ENCODE measurements around the gene KCNJ4.
A peak's percentile ranks its signal among the peaks of the same experiment; 100 is the strongest.
"Not testable (repeated sequence)": the region's sequence is repeated elsewhere in the genome, so short reads cannot be mapped to it uniquely, and the experiment has no call there.

KCNJ4 gene

DNA sequence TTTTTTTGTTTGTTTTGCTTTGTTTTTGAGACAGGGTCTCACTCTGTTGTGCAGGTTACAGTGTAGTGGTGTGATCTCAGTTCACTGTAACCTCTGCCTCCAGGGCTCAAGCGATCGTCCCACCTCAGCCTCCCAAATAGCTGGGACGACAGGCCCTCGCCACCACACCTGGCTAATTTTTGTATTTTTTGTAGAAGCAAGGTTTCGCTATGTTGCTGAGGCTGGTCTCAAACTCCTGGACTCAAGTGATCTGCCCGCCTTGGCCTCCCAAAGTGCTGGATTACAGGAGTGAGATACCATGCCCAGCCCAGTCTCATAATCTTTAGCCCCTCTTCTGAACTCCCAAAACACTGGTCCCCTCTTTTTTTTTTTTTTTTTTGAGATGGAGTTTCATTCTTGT is 50.6 kb downstream of the KCNJ4 start:
- TF ChIP-seq, protein P1, sequence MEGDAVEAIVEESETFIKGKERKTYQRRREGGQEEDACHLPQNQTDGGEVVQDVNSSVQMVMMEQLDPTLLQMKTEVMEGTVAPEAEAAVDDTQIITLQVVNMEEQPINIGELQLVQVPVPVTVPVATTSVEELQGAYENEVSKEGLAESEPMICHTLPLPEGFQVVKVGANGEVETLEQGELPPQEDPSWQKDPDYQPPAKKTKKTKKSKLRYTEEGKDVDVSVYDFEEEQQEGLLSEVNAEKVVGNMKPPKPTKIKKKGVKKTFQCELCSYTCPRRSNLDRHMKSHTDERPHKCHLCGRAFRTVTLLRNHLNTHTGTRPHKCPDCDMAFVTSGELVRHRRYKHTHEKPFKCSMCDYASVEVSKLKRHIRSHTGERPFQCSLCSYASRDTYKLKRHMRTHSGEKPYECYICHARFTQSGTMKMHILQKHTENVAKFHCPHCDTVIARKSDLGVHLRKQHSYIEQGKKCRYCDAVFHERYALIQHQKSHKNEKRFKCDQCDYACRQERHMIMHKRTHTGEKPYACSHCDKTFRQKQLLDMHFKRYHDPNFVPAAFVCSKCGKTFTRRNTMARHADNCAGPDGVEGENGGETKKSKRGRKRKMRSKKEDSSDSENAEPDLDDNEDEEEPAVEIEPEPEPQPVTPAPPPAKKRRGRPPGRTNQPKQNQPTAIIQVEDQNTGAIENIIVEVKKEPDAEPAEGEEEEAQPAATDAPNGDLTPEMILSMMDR (IDR thresholded peaks at IDR 0.05; ENCODE audit: extremely low read depth, insufficient read depth, missing control alignments): no peak
- in situ Hi-C loops (cut with MboI; ENCODE audit: low pct_unique_long_range_greater_than_20kb, low sequenced_read_pairs, unreplicated experiment): no loop called here
- DNase-seq (ENCODE audit: low spot score): no peak

DNA sequence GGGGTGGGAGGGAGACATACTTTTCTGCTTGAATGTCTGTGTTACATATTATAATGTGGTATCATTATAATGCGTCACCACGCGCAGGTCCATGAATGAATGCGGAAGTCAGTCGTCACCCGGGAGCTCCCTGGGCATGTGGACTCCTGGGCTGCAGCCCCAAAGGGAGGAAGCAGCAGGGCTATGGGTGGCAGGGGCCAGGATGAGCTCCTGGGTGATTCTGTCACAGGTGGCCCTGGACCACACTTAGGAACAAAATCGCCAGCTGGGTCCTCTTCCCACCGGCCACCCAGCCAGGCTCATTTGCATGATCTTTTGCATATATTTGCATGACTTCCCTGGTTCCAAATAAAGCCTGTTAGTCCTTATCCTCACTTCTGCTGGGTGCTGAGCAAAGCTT is 51.2 kb downstream of the KCNJ4 start:
- DNase-seq (ENCODE audit: low spot score): peak; percentile 5
- TF ChIP-seq, protein P1 (IDR thresholded peaks at IDR 0.05; ENCODE audit: extremely low read depth, insufficient read depth, missing control alignments): no peak

GRCh38 chr22:38402204-38402603 is 52.8 kb downstream of the KCNJ4 start:
- DNase-seq (ENCODE audit: low spot score): peak; percentile 1
- in situ Hi-C loops (cut with MboI; ENCODE audit: low pct_unique_long_range_greater_than_20kb, low sequenced_read_pairs, unreplicated experiment): no loop called here
- TF ChIP-seq, protein P1 (IDR thresholded peaks at IDR 0.05; ENCODE audit: extremely low read depth, insufficient read depth, missing control alignments): no peak

More for the DNA sequence above, 51.2 kb downstream of the KCNJ4 start:
- in situ Hi-C loops (cut with MboI; ENCODE audit: low pct_unique_long_range_greater_than_20kb, low sequenced_read_pairs, unreplicated experiment): no loop called here

GRCh38 chr22:38401336-38402084 is 53.5 kb downstream of the KCNJ4 start:
- in situ Hi-C loops (cut with MboI; ENCODE audit: low pct_unique_long_range_greater_than_20kb, low sequenced_read_pairs, unreplicated experiment): no loop called here
- TF ChIP-seq, protein P1 (IDR thresholded peaks at IDR 0.05; ENCODE audit: extremely low read depth, insufficient read depth, missing control alignments): no peak
- peak; percentile 10 for DNase-seq (ENCODE audit: low spot score)

GRCh38 chr22:38400256-38400655 is 54.7 kb downstream of the KCNJ4 start:
- in situ Hi-C loops (cut with MboI; ENCODE audit: low pct_unique_long_range_greater_than_20kb, low sequenced_read_pairs, unreplicated experiment); DNase-seq (ENCODE audit: low spot score): not testable (repeated sequence)

DNA sequence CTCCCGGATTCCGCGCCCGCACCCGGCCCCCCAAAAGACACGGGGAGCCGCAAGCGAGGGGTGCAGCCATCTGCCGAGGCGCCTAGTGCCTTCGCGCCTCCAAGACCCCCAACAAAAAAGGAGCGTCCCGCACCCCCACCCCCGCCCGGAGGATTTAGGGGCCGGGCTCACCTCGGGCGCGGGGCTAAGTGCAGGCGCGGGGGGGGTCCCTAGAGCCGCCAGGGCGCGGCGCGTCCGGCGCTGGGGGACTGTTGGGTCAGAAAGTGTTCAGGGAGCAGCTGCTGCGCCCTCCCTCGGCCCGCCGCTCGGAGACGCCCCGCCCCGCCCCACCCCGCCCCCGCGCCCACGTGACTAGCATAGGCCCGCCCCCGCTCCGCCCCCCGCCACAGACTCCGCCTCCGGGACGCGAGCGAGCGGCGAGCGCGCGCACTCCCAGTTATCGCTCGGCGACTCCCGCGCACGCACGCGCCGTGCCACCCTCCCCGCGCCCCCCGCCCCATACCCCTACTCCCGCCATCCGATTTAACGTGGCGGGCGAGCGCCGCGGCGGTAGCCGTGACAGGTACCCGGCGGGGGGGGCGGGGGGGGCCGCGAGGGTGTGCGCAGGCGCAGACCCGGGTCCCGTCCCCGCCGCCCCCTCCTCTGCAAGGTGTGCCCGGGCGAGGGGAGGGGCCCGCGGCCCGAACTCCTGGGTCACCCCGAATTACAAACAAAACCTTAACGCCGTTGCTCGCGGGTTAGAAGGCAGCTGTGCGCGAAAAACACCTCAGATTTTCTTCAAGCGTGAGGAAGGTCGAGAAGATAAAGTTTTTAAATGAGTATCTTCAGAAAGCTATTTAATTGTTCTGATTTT is 56.2 kb downstream of the KCNJ4 start:
- TF ChIP-seq, protein P1 (IDR thresholded peaks at IDR 0.05; ENCODE audit: extremely low read depth, insufficient read depth, missing control alignments): no peak
- DNase-seq (ENCODE audit: low spot score): peak; percentile 90
- in situ Hi-C loops (cut with MboI; ENCODE audit: low pct_unique_long_range_greater_than_20kb, low sequenced_read_pairs, unreplicated experiment): no loop called here

DNA sequence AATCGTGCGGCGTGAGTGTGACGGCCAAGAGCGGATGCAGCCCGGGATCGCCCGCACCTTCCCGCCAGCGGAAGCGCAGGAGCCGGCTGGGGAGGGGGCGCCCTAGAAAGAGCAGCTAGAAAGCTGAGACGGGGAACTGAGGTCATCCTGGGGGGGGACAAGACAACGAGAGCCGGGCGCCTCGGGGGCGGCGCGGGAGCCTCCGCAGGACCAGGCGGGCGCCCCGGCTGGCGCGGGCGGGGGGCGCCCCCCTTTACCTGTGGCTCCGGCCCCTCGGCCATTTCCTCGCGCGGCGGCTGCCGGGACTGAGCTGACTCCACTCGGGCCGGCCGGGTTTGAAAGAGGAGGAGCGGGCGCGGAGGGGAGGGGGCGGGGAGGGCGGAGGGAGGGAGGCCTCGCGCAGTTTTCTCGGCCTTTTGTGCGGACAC is 56.8 kb downstream of the KCNJ4 start:
- DNase-seq (ENCODE audit: low spot score): peak; percentile 79
- in situ Hi-C loops (cut with MboI; ENCODE audit: low pct_unique_long_range_greater_than_20kb, low sequenced_read_pairs, unreplicated experiment): not testable (repeated sequence)
